B cell (primary cell): ENCODE measurements around the gene CXCR3. TPM values are rescaled to one million over a fixed set of nuclear protein-coding genes. Genes with fewer than 3 reads are reported as not detected.
"Not testable (repeated sequence)": the region's sequence is repeated elsewhere in the genome, so short reads cannot be mapped to it uniquely, and the experiment has no call there.

ENCODE experiments used
- ATAC-seq: fragments of 200-7000 bp; cut with Tn5 transposase; one replicate; pipeline ENCODE4 v1.10.0; 2021; ENCODE audit warnings: low read depth, mild to moderate bottlenecking, moderate number of reproducible peaks, moderate library complexity
- CTCF ChIA-PET: fragments of 350-600 bp; sonication (Branson Sonifier 250); formaldehyde crosslinking; loops from one replicate; lab custom pipeline; 2021; ENCODE audit warnings: antibody characterized with exemption, inconsistent platforms; lab: Charles Lee
- POLR2A ChIA-PET: fragments of 350-600 bp; sonication (Branson Sonifier 250); formaldehyde crosslinking; loops from one replicate; lab custom pipeline; 2021; ENCODE audit warnings: antibody characterized with exemption; lab: Charles Lee
- DNase-seq: peaks from one replicate; pipeline ENCODE4 v3.0.0; 2013
- H2AFZ ChIP-seq: 2 replicates; pipeline ENCODE4 v1.6.1; 2012; ENCODE audit warnings: mild to moderate bottlenecking, low read depth, low read length; ENCODE audit not compliant: insufficient read depth, poor library complexity, severe bottlenecking
- H3K27ac ChIP-seq, 2 donors: 1 replicate in 1 of 2; 2 replicates in 1 of 2; pipeline ENCODE4 v1.5.1; 2012 to 2013; ENCODE audit warnings: low read length in 2 of 2, mild to moderate bottlenecking in 2 of 2, moderate library complexity in 1 of 2
- H3K27me3 ChIP-seq, 4 experiments: fragments of 200-600 bp in 1 of 4; sonication (generic) in 1 of 4; replicated peaks in 1 of 4; 1 replicate in 2 of 4; 2 replicates in 2 of 4; pipeline versions ENCODE4 v1.6.1 to v1.7.0; 2013 to 2016; ENCODE audit warnings: low read length in 3 of 4, mild to moderate bottlenecking in 2 of 4, mixed read lengths in 1 of 4, moderate library complexity in 1 of 4; ENCODE audit not compliant: insufficient read depth in 4 of 4, control insufficient read depth in 3 of 4; ENCODE audit errors: control extremely low read depth in 1 of 4
- H3K36me3 ChIP-seq, 2 experiments: replicated peaks in 1 of 2; 1 replicate in 1 of 2; 2 replicates in 1 of 2; pipeline versions ENCODE4 v1.6.1 to v1.7.1; 2013; ENCODE audit warnings: low read length in 1 of 2; ENCODE audit not compliant: insufficient read depth in 2 of 2, control insufficient read depth in 1 of 2; ENCODE audit errors: control extremely low read depth in 1 of 2, extremely low read depth in 1 of 2
- H3K4me1 ChIP-seq, 2 donors: fragments of 200-600 bp in 1 of 2; sonication (generic) in 1 of 2; 1 replicate in 1 of 2; 2 replicates in 1 of 2; pipeline versions ENCODE4 v1.5.1 to v1.6.1; 2013 to 2017; ENCODE audit warnings: low read length in 2 of 2; ENCODE audit not compliant: control insufficient read depth in 2 of 2, insufficient read depth in 2 of 2
- H3K4me2 ChIP-seq: replicated peaks from 2 replicates; pipeline ENCODE3; 2012; ENCODE audit warnings: mild to moderate bottlenecking, low read depth, low read length; ENCODE audit not compliant: poor library complexity, severe bottlenecking
- H3K4me3 ChIP-seq, 5 experiments: fragments of 200-600 bp in 1 of 5; sonication (generic) in 1 of 5; 1 replicate in 3 of 5; 2 replicates in 2 of 5; pipeline versions ENCODE4 v1.5.1 to v1.7.0; 2011 to 2016; ENCODE audit warnings: low read length in 4 of 5, mild to moderate bottlenecking in 4 of 5, low read depth in 2 of 5, control low read depth in 1 of 5, moderate library complexity in 1 of 5; ENCODE audit not compliant: insufficient read depth in 1 of 5; ENCODE audit errors: control extremely low read depth in 1 of 5, extremely low read depth in 1 of 5
- H3K79me2 ChIP-seq: fragments of 200-600 bp; sonication (generic); one replicate; pipeline ENCODE4 v1.6.0; 2016; ENCODE audit warnings: low read length; ENCODE audit not compliant: control insufficient read depth, insufficient read depth
- H3K9ac ChIP-seq: fragments of 200-600 bp; sonication (generic); 2 replicates; pipeline ENCODE4 v1.6.1; 2017; ENCODE audit warnings: mild to moderate bottlenecking, low read length, moderate library complexity
- H3K9me3 ChIP-seq, 3 donors: one replicate each; pipeline versions ENCODE4 v1.6.1 to v1.7.1; 2013; ENCODE audit warnings: low read length in 2 of 3; ENCODE audit not compliant: control insufficient read depth in 2 of 3, insufficient read depth in 1 of 3; ENCODE audit errors: control extremely low read depth in 1 of 3
- H4K20me1 ChIP-seq: 2 replicates; pipeline ENCODE4 v1.6.0; 2012; ENCODE audit warnings: mild to moderate bottlenecking, low read length; ENCODE audit not compliant: insufficient read depth, control insufficient read depth, poor library complexity, severe bottlenecking
- H3K27ac Mint-ChIP-seq: one replicate; pipeline ENCODE4 v1.8.0; 2021; ENCODE audit warnings: mixed read lengths
- H3K27me3 Mint-ChIP-seq: one replicate; pipeline ENCODE4 v1.8.0; 2021; ENCODE audit warnings: mixed read lengths
- H3K4me1 Mint-ChIP-seq: one replicate; pipeline ENCODE4 v1.8.0; 2021; ENCODE audit warnings: mixed read lengths
- H3K4me3 Mint-ChIP-seq: one replicate; pipeline ENCODE4 v1.8.0; 2021; ENCODE audit warnings: mixed read lengths
- H3K9me3 Mint-ChIP-seq: one replicate; pipeline ENCODE4 v1.8.0; 2022; ENCODE audit warnings: mixed read lengths; ENCODE audit not compliant: insufficient read depth
- EZH2 ChIP-seq: IDR thresholded peaks from 2 replicates; pipeline ENCODE4 v1.6.1; 2012; ENCODE audit warnings: borderline replicate concordance, low read depth, mild to moderate bottlenecking, moderate library complexity, low read length; ENCODE audit not compliant: insufficient read depth, poor library complexity, severe bottlenecking
- WGBS: methylation state at CpG from one replicate; pipeline ENCODE4 v1.1.5; 2013; ENCODE audit warnings: missing lambda C conversion rate; ENCODE audit not compliant: insufficient coverage; 5-methylcytosine and 5-hydroxymethylcytosine counted together
- intact Hi-C: fragments of 100-400 bp; cut with micrococcal nuclease; formaldehyde crosslinking; loops from one replicate; pipeline ENCODE4 v1.10.0; 2022
- polyA plus RNA-seq: library from polyadenylated mRNA; depleted of rRNA; stranded (reverse); fragments of >200 nt; gene quantifications from 2 replicates; pipeline ENCODE4 v1.2.3, GENCODE V29; 2012
- total RNA-seq, 2 donors: library from RNA; stranded (reverse); fragments of 120-200 nt in 1 of 2; gene quantifications; 1 replicate in 1 of 2; 2 replicates in 1 of 2; pipeline versions ENCODE4 v1.2.3 to v1.2.4, GENCODE V29; 2013 to 2022
- TF ChIP-seq, protein P1 (sequence below): fragments of 200-600 bp; IDR thresholded peaks from one replicate; pipeline ENCODE4 v1.8.0; 2022; ENCODE audit warnings: antibody characterized with exemption, mild to moderate bottlenecking

The CXCR3 gene
- total and polyA plus RNA-seq, 2 donors (not counting 1 experiment from before 2014, with no cell fraction given): 6.9 to 8.7 TPM

DNA sequence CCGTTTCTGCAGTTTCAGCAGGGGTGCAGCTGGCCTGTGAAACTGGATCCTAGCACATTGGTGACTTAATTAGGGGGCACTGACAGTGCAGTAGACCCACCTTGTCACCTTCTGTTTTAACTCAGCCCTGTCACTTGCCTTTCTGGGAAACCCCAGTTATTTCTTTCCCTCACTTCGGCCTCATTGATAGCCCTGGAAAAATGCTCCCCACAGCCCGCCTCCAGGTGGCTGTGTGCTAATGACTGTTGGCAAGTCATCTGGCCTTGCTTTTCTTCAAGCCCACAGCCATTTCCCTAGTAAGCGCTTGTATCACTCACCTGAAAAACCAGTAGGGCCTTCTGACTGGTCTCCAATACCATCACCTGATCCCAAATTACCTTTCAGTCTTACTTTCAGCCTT is 3.3 kb downstream of the CXCR3 start:
- Histone ChIP-seq H3K4me2 (no peak overlapping the region), H2AFZ (no peak overlapping the region), H3K4me3 (no peak overlapping the region), H3K79me2 (no peaks in the 10 kb centered on the region), H3K27me3 (no peaks in the 10 kb centered on the region), H3K27ac (no peak overlapping the region), H3K36me3 (peaks cover 0 to 18% of the 10 kb centered on the region in 2 experiments), H3K9me3 (peaks cover 0 to 3% (median 0%) of the 10 kb centered on the region in 3 donors), H4K20me1 (no peaks in the 10 kb centered on the region), H3K9ac (no peak overlapping the region), H3K4me1 (peaks cover 25 to 35% of the 10 kb centered on the region in 2 donors)
- POLR2A ChIA-PET: no interaction called here
- DNase-seq: no peak
- H3K4me3 Mint-ChIP-seq: no peak overlapping the region
- 100% methylated on average over 2 of the region's 4 CpGs for WGBS
- peaks cover 31% of the 10 kb centered on the region for H3K4me1 Mint-ChIP-seq
- CTCF ChIA-PET: no interaction called here
- H3K9me3 Mint-ChIP-seq: no peaks in the 10 kb centered on the region
- peak overlapping the region; percentile 28 for H3K27ac Mint-ChIP-seq
- ATAC-seq: no peak
- H3K27me3 Mint-ChIP-seq: no peaks in the 10 kb centered on the region
- intact Hi-C loops: no loop called here
- no peak for TF ChIP-seq EZH2
- TF ChIP-seq, protein P1, sequence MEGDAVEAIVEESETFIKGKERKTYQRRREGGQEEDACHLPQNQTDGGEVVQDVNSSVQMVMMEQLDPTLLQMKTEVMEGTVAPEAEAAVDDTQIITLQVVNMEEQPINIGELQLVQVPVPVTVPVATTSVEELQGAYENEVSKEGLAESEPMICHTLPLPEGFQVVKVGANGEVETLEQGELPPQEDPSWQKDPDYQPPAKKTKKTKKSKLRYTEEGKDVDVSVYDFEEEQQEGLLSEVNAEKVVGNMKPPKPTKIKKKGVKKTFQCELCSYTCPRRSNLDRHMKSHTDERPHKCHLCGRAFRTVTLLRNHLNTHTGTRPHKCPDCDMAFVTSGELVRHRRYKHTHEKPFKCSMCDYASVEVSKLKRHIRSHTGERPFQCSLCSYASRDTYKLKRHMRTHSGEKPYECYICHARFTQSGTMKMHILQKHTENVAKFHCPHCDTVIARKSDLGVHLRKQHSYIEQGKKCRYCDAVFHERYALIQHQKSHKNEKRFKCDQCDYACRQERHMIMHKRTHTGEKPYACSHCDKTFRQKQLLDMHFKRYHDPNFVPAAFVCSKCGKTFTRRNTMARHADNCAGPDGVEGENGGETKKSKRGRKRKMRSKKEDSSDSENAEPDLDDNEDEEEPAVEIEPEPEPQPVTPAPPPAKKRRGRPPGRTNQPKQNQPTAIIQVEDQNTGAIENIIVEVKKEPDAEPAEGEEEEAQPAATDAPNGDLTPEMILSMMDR: no peak

DNA sequence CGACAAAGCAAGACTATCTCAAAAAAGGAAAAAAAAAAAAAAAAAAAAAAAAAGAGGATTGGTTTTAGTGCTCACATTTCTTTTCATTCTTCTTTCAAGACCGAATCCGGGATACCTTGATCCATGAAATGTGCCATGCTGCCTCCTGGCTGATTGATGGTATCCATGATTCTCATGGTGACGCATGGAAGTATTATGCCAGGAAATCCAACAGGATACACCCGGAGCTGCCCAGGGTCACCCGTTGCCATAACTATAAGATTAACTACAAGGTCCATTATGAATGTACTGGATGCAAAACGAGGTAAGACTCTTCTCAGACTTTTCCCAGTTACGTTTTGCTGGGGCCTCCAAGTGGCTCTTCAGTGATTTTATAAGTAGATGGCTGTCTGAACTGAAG is 6.1 kb downstream of the CXCR3 start:
- H3K4me3 Mint-ChIP-seq: no peak overlapping the region
- no peaks in the 10 kb centered on the region for H3K79me2 ChIP-seq
- H3K4me1 ChIP-seq: peaks cover 8 to 19% of the 10 kb centered on the region in 2 donors
- H3K27ac ChIP-seq: no peak overlapping the region
- H3K4me2 ChIP-seq: no peak overlapping the region
- H3K9me3 ChIP-seq: no peaks in the 10 kb centered on the region
- H3K4me1 Mint-ChIP-seq: peaks cover 24% of the 10 kb centered on the region
- H3K27me3 Mint-ChIP-seq: no peaks in the 10 kb centered on the region
- POLR2A ChIA-PET: no interaction called here
- H4K20me1 ChIP-seq: no peaks in the 10 kb centered on the region
- H3K9me3 Mint-ChIP-seq: no peaks in the 10 kb centered on the region
- ATAC-seq: no peak
- H3K27me3 ChIP-seq: no peaks in the 10 kb centered on the region
- CTCF ChIA-PET: no interaction called here
- no peak overlapping the region for H3K4me3 ChIP-seq
- H3K9ac ChIP-seq: no peak overlapping the region
- intact Hi-C loops: no loop called here
- no peak for TF ChIP-seq EZH2
- TF ChIP-seq, protein P1: no peak
- DNase-seq: no peak
- no CpG with 5 or more reads among the region's 8 CpGs for WGBS
- peaks cover 0 to 21% of the 10 kb centered on the region in 2 experiments for H3K36me3 ChIP-seq
- H3K27ac Mint-ChIP-seq: no peak overlapping the region
- no peak overlapping the region for H2AFZ ChIP-seq

DNA sequence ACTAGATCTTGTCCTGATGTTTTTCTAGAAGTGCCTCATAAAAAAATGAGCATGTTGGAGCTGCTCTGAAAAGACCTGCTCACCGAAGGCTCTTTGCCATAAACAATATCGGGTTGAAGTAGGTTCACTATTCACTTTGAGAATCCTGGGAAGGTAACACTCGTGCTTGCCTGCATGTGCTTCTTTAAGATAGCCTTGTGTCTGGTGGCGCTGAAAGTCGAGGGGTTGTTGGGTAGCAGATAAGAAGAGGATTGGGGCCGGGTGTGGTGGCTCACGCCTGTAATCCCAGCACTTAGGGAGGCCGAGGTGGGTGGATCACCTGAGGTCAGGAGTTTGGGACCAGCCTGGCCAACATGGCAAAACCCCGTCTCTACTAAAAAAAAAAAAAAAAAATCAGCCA is 6.6 kb downstream of the CXCR3 start:
- H3K4me2 ChIP-seq, H3K27ac ChIP-seq, H3K9me3 Mint-ChIP-seq, ATAC-seq, CTCF ChIA-PET, H3K9ac ChIP-seq, H2AFZ ChIP-seq, POLR2A ChIA-PET, H3K27ac Mint-ChIP-seq, H3K27me3 Mint-ChIP-seq, H3K9me3 ChIP-seq, H3K27me3 ChIP-seq, H4K20me1 ChIP-seq, intact Hi-C loops, DNase-seq, H3K79me2 ChIP-seq, H3K4me3 Mint-ChIP-seq, H3K4me3 ChIP-seq: not testable (repeated sequence)
- H3K4me1 Mint-ChIP-seq: peaks cover 27% of the 10 kb centered on the region
- H3K36me3 ChIP-seq: peaks cover 0 to 21% of the 10 kb centered on the region in 2 experiments
- 97% methylated on average over 6 of the region's 9 CpGs for WGBS
- peaks cover 12 to 21% of the 10 kb centered on the region in 2 donors for H3K4me1 ChIP-seq
